ENCODE measurements around the gene CDH20. TPM values are rescaled to one million over a fixed set of nuclear protein-coding genes. Genes with fewer than 3 reads are reported as not detected.

The CDH20 gene
- total RNA-seq, 6 experiments from 2014 or later = not detected

DNA sequence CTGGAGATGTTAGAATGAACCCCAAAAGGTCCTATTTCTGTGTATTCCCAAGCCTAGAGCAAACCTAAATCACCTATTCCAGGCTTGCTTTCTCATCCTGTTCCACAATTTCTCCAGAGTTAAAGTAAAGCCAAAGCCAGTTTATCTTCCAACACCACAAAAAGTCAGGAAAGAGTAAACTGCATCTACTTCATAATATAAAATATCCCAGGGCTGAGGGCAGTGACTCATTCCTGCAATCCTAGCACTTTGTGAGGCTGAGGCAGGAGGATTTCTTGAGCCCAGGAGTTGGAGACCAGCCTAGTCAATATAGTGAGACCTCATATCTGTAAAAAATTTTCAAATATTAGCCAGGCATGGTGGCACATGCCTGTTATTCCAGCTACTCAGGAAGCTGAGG lies 241.4 kb downstream of the CDH20 start:
- Histone ChIP-seq H3K9me3 (no peaks in the 10 kb centered on the region), H3K27ac (no peak overlapping the region), H3K4me3 (no peak overlapping the region), H3K4me1 (no peaks in the 10 kb centered on the region), H3K27me3 (no peaks in the 10 kb centered on the region), H3K36me3 (no peaks in the 10 kb centered on the region)
- no peak for TF ChIP-seq POLR2A (IDR thresholded peaks at IDR 0.05)
- TF ChIP-seq, protein P1, sequence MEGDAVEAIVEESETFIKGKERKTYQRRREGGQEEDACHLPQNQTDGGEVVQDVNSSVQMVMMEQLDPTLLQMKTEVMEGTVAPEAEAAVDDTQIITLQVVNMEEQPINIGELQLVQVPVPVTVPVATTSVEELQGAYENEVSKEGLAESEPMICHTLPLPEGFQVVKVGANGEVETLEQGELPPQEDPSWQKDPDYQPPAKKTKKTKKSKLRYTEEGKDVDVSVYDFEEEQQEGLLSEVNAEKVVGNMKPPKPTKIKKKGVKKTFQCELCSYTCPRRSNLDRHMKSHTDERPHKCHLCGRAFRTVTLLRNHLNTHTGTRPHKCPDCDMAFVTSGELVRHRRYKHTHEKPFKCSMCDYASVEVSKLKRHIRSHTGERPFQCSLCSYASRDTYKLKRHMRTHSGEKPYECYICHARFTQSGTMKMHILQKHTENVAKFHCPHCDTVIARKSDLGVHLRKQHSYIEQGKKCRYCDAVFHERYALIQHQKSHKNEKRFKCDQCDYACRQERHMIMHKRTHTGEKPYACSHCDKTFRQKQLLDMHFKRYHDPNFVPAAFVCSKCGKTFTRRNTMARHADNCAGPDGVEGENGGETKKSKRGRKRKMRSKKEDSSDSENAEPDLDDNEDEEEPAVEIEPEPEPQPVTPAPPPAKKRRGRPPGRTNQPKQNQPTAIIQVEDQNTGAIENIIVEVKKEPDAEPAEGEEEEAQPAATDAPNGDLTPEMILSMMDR (IDR thresholded peaks at IDR 0.05) = no peak
- ATAC-seq (no peak), DNase-seq (no peak)
- intact Hi-C loops (cut with DNase I) = no loop called here

DNA sequence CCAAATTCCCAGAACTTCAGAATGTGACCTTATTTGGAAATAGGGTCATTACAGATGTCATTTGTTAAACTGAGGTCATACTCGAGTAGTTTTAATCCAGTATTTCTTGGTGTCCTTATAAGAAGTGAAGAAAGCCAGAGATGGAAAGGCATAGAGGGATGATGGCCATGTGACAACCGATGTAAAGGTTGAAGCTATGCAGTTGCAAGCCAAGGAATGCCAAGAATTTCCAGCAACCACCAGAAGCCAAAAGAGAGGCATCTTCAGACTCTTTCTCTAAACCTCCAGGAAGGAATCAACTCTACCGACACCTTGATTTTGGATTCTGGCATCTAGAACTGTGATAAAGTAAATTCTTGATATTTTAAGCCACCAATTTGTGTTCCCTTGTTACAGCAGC lies 242.2 kb downstream of the CDH20 start:
- no peaks in the 10 kb centered on the region for H3K9me3 ChIP-seq
- no peak for DNase-seq
- H3K4me1 ChIP-seq = no peaks in the 10 kb centered on the region
- TF ChIP-seq, protein P1 (IDR thresholded peaks at IDR 0.05) = no peak
- no peak for TF ChIP-seq POLR2A (IDR thresholded peaks at IDR 0.05)
- 46% methylated on average over 2 of the region's 3 CpGs for WGBS (ENCODE audit: insufficient coverage, low coverage, low lambda C conversion rate, missing lambda C conversion rate)
- intact Hi-C loops (cut with DNase I) = no loop called here
- no peak for ATAC-seq
- no peaks in the 10 kb centered on the region for H3K36me3 ChIP-seq
- no peaks in the 10 kb centered on the region for H3K27me3 ChIP-seq
- no peak overlapping the region for H3K27ac ChIP-seq
- H3K4me3 ChIP-seq = no peak overlapping the region

DNA sequence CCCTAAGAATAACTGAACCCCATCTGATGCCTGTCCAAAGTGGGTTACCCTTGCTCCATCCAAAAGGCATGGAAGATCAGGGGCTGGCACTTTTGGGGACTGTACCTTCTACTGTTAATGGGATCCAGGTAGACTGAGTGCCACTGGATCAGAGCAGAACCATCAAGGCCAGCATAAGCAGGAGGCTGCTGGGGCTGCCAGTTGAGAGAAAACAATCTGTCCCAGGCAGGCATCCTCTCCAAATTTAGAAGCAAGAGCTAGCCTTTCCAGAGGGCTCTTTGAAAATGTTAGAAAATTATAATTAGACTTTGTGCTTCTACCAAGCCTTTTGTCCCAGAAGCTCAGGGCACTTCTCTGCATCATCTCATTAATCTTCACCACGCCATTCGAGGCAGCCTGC lies 245.6 kb downstream of the CDH20 start:
- H3K9me3 ChIP-seq = no peaks in the 10 kb centered on the region
- H3K4me3 ChIP-seq = no peak overlapping the region
- 58% methylated on average over 2 of the region's 2 CpGs for WGBS (ENCODE audit: insufficient coverage, low coverage, low lambda C conversion rate, missing lambda C conversion rate)
- ATAC-seq (no peak), DNase-seq (no peak)
- intact Hi-C loops (cut with DNase I) = no loop called here
- no peak for TF ChIP-seq POLR2A (IDR thresholded peaks at IDR 0.05)
- TF ChIP-seq, protein P1 (IDR thresholded peaks at IDR 0.05) = no peak
- H3K36me3 ChIP-seq = no peaks in the 10 kb centered on the region
- H3K4me1 ChIP-seq = peaks cover 0 to 8% (median 2%) of the 10 kb centered on the region in 4 donors
- no peak overlapping the region for H3K27ac ChIP-seq
- H3K27me3 ChIP-seq = no peaks in the 10 kb centered on the region

DNA sequence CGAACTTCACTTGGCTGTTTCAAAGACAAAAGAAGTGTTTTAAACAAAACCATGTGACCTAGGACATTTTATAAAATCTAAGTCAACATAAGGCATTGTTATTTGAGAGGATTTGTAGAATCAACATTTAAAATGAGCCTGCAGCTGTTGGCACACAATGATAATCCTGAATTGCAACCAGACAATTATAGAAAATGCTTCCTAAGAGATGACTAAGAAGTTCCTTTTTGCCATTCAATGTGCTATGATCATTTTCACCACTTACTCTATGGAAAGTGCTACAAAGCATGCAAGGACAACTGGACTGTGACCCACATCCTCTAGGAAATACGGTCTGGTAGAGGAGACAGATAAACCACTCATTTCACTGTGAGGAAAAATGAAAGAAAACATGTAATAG lies 246.4 kb downstream of the CDH20 start:
- no peaks in the 10 kb centered on the region for H3K36me3 ChIP-seq
- ATAC-seq = no peak
- H3K27ac ChIP-seq = no peak overlapping the region
- no peaks in the 10 kb centered on the region for H3K9me3 ChIP-seq
- H3K4me1 ChIP-seq = peaks cover 0 to 8% (median 2%) of the 10 kb centered on the region in 4 donors
- no peak for TF ChIP-seq POLR2A (IDR thresholded peaks at IDR 0.05)
- TF ChIP-seq, protein P1 (IDR thresholded peaks at IDR 0.05) = no peak
- H3K4me3 ChIP-seq = no peak overlapping the region
- WGBS (ENCODE audit: insufficient coverage, low coverage, low lambda C conversion rate, missing lambda C conversion rate) = 52% methylated on average over 2 of the region's 2 CpGs
- intact Hi-C loops (cut with DNase I) = no loop called here
- DNase-seq = no peak
- H3K27me3 ChIP-seq = no peaks in the 10 kb centered on the region

DNA sequence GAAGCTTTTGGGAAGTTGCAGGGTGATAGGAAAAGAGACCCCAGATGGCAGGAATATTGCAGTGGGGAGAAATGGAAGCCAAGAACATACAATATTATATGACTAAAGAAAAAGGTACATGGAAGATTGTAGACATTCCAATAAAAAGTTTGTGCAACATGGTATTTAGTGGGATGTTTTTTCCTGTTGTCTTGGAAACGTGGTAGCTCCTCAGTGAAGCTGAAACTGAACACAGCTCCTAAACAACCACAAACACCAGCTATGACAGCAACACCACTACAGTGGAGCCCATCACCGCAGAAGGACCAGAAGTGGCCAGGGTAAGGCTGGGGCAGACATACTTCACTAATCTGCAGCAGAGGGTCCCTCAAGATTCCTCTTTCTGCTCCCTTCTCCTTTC lies 246.8 kb downstream of the CDH20 start:
- Histone ChIP-seq H3K27me3 (no peaks in the 10 kb centered on the region), H3K27ac (no peak overlapping the region), H3K4me1 (peaks cover 0 to 8% (median 2%) of the 10 kb centered on the region in 4 donors), H3K36me3 (no peaks in the 10 kb centered on the region), H3K4me3 (no peak overlapping the region), H3K9me3 (no peaks in the 10 kb centered on the region)
- WGBS (ENCODE audit: insufficient coverage, low coverage, low lambda C conversion rate, missing lambda C conversion rate) = 78% methylated on average over 2 of the region's 2 CpGs
- TF ChIP-seq, protein P1 (IDR thresholded peaks at IDR 0.05) = no peak
- intact Hi-C loops (cut with DNase I) = no loop called here
- ATAC-seq = no peak
- no peak for DNase-seq
